Bronchial smooth muscle cell (primary cell): ENCODE data around the gene SERPINE1. TPM values are rescaled to one million over a fixed set of nuclear protein-coding genes. Genes with fewer than 3 reads are reported as not detected.

Experiments used
- total RNA-seq: library from RNA; depleted of rRNA; stranded (reverse); fragments of >200 nt; gene quantifications from 2 replicates; pipeline ENCODE4 v1.2.1, GENCODE V29; 2014

SERPINE1 gene
- total RNA-seq, result 26.5 and 37.9 TPM in 2 replicates

GRCh38 chr7:101126651-101127459, at the start of gene SERPINE1:
Gene SERPINE1, plus strand, starts transcription at chr7:101127104. Its CDS starts 1,290 bp downstream, at chr7:101128394.

DNA sequence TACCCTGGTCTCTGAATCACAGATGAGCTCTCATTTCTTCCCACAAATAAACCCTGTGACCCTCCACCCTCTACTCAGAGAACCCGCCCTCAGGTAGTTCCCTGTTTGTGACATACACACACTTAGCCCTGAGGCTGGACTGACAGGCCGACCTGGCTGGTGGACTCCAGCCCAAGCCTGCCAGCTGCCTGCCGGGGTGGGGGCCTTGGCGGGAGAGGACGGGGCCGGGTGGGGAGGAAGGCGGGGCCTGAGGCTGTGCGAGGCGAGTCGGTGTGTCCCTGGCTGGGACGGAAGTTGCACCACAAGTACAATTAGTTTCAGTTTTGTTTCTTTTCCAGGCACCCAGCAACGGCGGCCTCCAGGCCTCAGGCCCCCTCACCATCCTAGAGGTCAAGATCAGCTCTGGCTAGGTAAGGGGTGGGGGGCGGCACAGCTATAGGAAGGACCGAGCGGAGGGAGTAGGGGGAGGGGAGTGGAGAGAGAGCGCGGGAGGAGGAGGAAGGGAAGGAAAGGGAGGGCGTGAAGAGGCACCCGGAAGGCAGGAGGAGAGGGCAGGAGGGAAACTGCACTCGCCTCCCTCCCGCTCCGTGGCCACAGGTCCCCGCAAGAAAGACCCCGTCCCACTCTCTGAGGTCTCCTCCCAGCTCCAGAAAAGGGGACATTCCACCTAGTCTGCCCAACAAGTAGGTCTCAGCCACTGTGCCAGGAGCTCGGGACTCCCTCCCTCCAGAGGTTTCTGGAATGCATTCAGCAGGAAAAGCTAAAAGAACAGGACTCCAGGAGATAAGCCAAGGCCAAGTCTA, 41.5 kb upstream of the SERPINE1 start, which contains the start of gene TRIM56:
Gene TRIM56 (plus strand): TSS at position 320 of the 803 bp plus-strand sequence. CDS start 1,832 bp downstream, outside the sequence.

GRCh38 chr7:101153969-101154692, 27.2 kb downstream of the SERPINE1 start, which contains the start of gene AP1S1:
Gene AP1S1, plus strand, starts transcription at chr7:101154476. Its CDS starts 39 bp downstream, at chr7:101154515.

DNA sequence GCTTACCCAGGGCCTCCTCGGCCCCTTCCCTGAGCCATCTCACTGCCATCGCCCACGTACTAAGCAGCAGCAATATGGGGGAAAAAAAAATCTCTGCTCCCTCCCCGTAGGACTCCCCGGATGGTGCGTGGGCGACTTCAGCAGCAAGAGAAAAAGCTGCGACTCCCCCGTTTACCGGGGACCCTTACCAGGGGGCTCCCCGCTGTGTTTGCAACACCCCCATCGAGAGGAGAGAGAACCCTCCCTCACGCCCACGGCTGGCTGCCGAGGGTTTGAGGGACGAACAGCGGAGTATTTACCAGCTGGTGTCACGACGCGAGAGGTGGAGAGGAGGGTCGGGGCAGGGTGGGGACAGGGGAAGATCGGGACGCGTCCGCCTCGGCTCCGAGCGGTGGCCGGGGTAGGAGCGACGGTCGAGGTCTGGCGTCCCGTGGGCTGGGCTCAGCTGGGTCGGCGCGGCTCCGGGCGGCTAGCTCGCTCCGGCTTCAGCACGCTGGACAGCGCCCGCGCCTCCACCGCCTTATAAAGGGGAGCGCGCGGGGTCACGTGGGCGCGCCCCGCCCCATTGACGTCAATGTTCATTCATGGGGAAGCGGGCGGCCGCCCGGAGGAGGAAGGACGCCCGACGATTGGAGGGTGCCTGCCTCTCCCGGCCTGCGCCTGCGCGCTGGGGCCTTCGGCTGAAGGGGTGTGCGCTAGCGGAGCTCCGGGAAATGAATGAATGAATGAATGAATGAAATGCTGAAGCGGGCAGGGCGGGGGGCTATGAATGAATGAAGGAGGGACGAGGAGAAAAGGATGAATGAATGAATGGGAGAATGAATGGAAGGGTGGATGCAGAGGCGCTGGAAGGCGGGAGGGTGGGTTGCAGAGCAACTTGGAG, 38.4 kb downstream of the SERPINE1 start, which contains the start of gene VGF:
Gene VGF (minus strand): TSS at position 495 of the 883 bp plus-strand sequence. CDS start 726 bp downstream, outside the sequence.

GRCh38 chr7:101180130-101180755, 53.3 kb downstream of the SERPINE1 start, which contains the start of gene NAT16:
Gene NAT16, minus strand, starts transcription at chr7:101180293. Its CDS starts 5,486 bp downstream, at chr7:101174807.

Other genes starting within 250 kb of the SERPINE1 start
- 2.7 and 5.4 TPM in 2 replicates for gene UFSP1, start 237.4 kb upstream of the SERPINE1 start, total RNA-seq
- gene ACHE, start 231.2 kb upstream of the SERPINE1 start, total RNA-seq, result under 0.01 and 0.17 TPM in 2 replicates
- gene MUC3A, start 177.6 kb upstream of the SERPINE1 start, total RNA-seq, result under 0.01 TPM in 1 of 2 replicates, not detected in the other
- gene MUC12, start 157.5 kb upstream of the SERPINE1 start, total RNA-seq, result 0.32 and 0.34 TPM in 2 replicates
- gene MUC17, start 107.0 kb upstream of the SERPINE1 start, total RNA-seq, result not detected in 2 replicates
- 23.2 and 36.1 TPM in 2 replicates for gene TRIM56, start 41.6 kb upstream of the SERPINE1 start, total RNA-seq
- 168 and 194 TPM in 2 replicates for gene AP1S1, start 27.4 kb downstream of the SERPINE1 start, total RNA-seq
- 0.32 TPM in 1 of 2 replicates, not detected in the other for gene VGF, start 38.5 kb downstream of the SERPINE1 start, total RNA-seq
- gene NAT16, start 53.2 kb downstream of the SERPINE1 start, total RNA-seq, result not detected in 2 replicates
- not detected in 2 replicates for gene MOGAT3, start 73.9 kb downstream of the SERPINE1 start, total RNA-seq
- 75.1 and 96.5 TPM in 2 replicates for gene PLOD3, start 90.5 kb downstream of the SERPINE1 start, total RNA-seq
- 45.3 and 91.6 TPM in 2 replicates for gene ZNHIT1, start 91.1 kb downstream of the SERPINE1 start, total RNA-seq
- gene CLDN15, start 110.7 kb downstream of the SERPINE1 start, total RNA-seq, result 2.5 and 4.1 TPM in 2 replicates
- 274 and 310 TPM in 2 replicates for gene FIS1, start 118.0 kb downstream of the SERPINE1 start, total RNA-seq
- gene IFT22, start 194.7 kb downstream of the SERPINE1 start, total RNA-seq, result 23.6 and 38.6 TPM in 2 replicates
- not detected in 2 replicates for gene COL26A1, start 235.8 kb downstream of the SERPINE1 start, total RNA-seq